Liver (tissue), 3 donors: ENCODE measurements around the gene FBXL22.

Experiments
- GABPA ChIP-seq, 2 donors: IDR thresholded peaks in 1 of 2; conservative IDR thresholded peaks in 1 of 2; 2 replicates each; pipeline ENCODE4 v1.6.1; 2016; ENCODE audit warnings: antibody characterized with exemption in 2 of 2, mild to moderate bottlenecking in 1 of 2, moderate library complexity in 1 of 2
- JUND ChIP-seq, 2 donors: IDR thresholded peaks; 2 replicates each; pipeline ENCODE4 v1.6.1; 2016; ENCODE audit warnings: antibody characterized with exemption in 2 of 2
- TAF1 ChIP-seq: conservative IDR thresholded peaks from 2 replicates; pipeline ENCODE4 v1.6.1; 2016; ENCODE audit warnings: antibody characterized with exemption, mild to moderate bottlenecking
- TF ChIP-seq, protein P1 (sequence below): fragments of 150-350 bp; IDR thresholded peaks from 2 replicates; pipeline ENCODE4 v1.5.1; 2017; ENCODE audit warnings: improper control_type of control experiment, low read depth, low read length; ENCODE audit not compliant: missing input control
- donor health status: healthy.
- donor health status: healthy.

DNA sequence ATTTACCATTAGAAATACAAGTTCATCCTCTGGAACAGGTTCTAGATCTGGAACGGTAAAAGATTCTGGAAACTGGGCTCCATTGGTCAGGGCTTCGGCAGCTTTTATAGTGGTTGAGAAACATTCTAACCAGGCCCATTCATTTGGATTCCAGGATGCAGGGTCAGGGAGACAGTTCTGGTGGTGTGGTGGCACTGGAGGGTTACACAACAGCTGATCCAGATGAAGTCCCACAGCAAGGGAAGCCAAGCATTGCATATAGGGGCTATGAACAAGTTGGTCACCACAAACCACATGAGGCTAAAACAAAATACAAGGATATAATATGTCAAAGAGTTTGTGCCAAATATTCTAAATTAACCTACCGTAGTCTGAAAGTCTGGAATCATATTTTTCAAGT lies 43.0 kb downstream of the FBXL22 start:
- TF ChIP-seq JUND (IDR thresholded peaks at IDR 0.05) (no peak), GABPA (IDR thresholded peaks at IDR 0.05 in 1 of 2, conservative IDR thresholded peaks at IDR 0.05 in 1 of 2) (no peak), TAF1 (no peak)
- TF ChIP-seq, protein P1, sequence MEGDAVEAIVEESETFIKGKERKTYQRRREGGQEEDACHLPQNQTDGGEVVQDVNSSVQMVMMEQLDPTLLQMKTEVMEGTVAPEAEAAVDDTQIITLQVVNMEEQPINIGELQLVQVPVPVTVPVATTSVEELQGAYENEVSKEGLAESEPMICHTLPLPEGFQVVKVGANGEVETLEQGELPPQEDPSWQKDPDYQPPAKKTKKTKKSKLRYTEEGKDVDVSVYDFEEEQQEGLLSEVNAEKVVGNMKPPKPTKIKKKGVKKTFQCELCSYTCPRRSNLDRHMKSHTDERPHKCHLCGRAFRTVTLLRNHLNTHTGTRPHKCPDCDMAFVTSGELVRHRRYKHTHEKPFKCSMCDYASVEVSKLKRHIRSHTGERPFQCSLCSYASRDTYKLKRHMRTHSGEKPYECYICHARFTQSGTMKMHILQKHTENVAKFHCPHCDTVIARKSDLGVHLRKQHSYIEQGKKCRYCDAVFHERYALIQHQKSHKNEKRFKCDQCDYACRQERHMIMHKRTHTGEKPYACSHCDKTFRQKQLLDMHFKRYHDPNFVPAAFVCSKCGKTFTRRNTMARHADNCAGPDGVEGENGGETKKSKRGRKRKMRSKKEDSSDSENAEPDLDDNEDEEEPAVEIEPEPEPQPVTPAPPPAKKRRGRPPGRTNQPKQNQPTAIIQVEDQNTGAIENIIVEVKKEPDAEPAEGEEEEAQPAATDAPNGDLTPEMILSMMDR: no peak
